ENCODE results near the gene PLD4. TPM values are rescaled to one million over a fixed set of nuclear protein-coding genes. Genes with fewer than 3 reads are reported as not detected.
"Not testable (repeated sequence)": the region's sequence is repeated elsewhere in the genome, so short reads cannot be mapped to it uniquely, and the experiment has no call there.

PLD4 gene
- total RNA-seq, 4 donors from 2014 or later: under 0.01 to 0.37 (median 0.16) TPM; not detected in 1

GRCh38 chr14:104882991-104883660, 41.6 kb upstream of the PLD4 start:
- TF ChIP-seq CTCF (IDR thresholded peaks at IDR 0.05): no peak
- ATAC-seq (ENCODE audit: low FRiP score) (no peak), DNase-seq (ENCODE audit: low spot score) (no peak)

GRCh38 chr14:104883681-104884361, 40.9 kb upstream of the PLD4 start:
- no peak for TF ChIP-seq CTCF (IDR thresholded peaks at IDR 0.05)
- DNase-seq (ENCODE audit: low spot score): no peak
- ATAC-seq (ENCODE audit: low FRiP score): no peak

- not testable (repeated sequence) for ATAC-seq (ENCODE audit: low FRiP score); DNase-seq (ENCODE audit: low spot score)
Observed at GRCh38 chr14:104884381-104884780, 40.3 kb upstream of the PLD4 start.

- DNase-seq (ENCODE audit: low spot score): peak; percentile 4
- no peak for ATAC-seq (ENCODE audit: low FRiP score)
- no peak for TF ChIP-seq CTCF (IDR thresholded peaks at IDR 0.05)
Observed at GRCh38 chr14:104885031-104885972, 39.4 kb upstream of the PLD4 start.

GRCh38 chr14:104885973-104886689, 38.5 kb upstream of the PLD4 start:
- ATAC-seq (ENCODE audit: low FRiP score): no peak
- TF ChIP-seq CTCF (IDR thresholded peaks at IDR 0.05): no peak
- peak; percentile 18 for DNase-seq (ENCODE audit: low spot score)

- TF ChIP-seq CTCF (IDR thresholded peaks at IDR 0.05): no peak
- DNase-seq (ENCODE audit: low spot score) (peak; percentile 14), ATAC-seq (ENCODE audit: low FRiP score) (no peak)
Observed at GRCh38 chr14:104886690-104887622, 37.7 kb upstream of the PLD4 start.

Data from omental fat pad (tissue), 4 donors.